Parathyroid adenoma (tissue), 2 donors: Measurements from ENCODE around the gene ENC1.

Experiments
- H2AFZ ChIP-seq: fragments of 300-600 bp; sonication (generic); one replicate; pipeline ENCODE4 v1.7.0; 2017; ENCODE audit warnings: antibody characterized with exemption, mild to moderate bottlenecking
- H3K27ac ChIP-seq: fragments of 300-600 bp; sonication (generic); one replicate; pipeline ENCODE4 v1.7.0; 2017
- H3K27me3 ChIP-seq: fragments of 300-600 bp; sonication (generic); one replicate; pipeline ENCODE4 v1.7.0; 2017; ENCODE audit warnings: low read length; ENCODE audit not compliant: control insufficient read depth, insufficient read depth
- H3K36me3 ChIP-seq: fragments of 300-600 bp; sonication (generic); one replicate; pipeline ENCODE4 v1.7.0; 2017; ENCODE audit warnings: low read length; ENCODE audit not compliant: control insufficient read depth, insufficient read depth
- H3K4me1 ChIP-seq: fragments of 300-600 bp; sonication (generic); one replicate; pipeline ENCODE4 v1.7.0; 2017; ENCODE audit warnings: control low read depth
- H3K4me2 ChIP-seq: fragments of 300-600 bp; sonication (generic); one replicate; pipeline ENCODE4 v1.7.0; 2017; ENCODE audit warnings: low read length
- H3K4me3 ChIP-seq: fragments of 300-600 bp; sonication (generic); one replicate; pipeline ENCODE4 v1.7.0; 2017; ENCODE audit warnings: low read depth, low read length
- H3K79me2 ChIP-seq: fragments of 300-600 bp; sonication (generic); one replicate; pipeline ENCODE4 v1.7.0; 2017; ENCODE audit warnings: control low read depth
- H3K9ac ChIP-seq: fragments of 300-600 bp; sonication (generic); one replicate; pipeline ENCODE4 v1.7.0; 2017; ENCODE audit warnings: mild to moderate bottlenecking
- H3K9me3 ChIP-seq: fragments of 300-600 bp; sonication (generic); one replicate; pipeline ENCODE4 v1.7.0; 2017; ENCODE audit warnings: low read length; ENCODE audit not compliant: control insufficient read depth
- CTCF ChIP-seq: fragments of 300-600 bp; sonication (generic); IDR thresholded peaks from one replicate; pipeline ENCODE4 v1.7.0; 2017; ENCODE audit warnings: antibody characterized with exemption, mild to moderate bottlenecking
- donor health status: primary hyperparathyroidism.

ENC1 gene

GRCh38 chr5:74595143-74595925, 45.2 kb downstream of the ENC1 start:
- Histone ChIP-seq H3K9me3 (no peaks in the 10 kb centered on the region), H3K4me2 (no peak overlapping the region), H3K27ac (no peak overlapping the region), H3K27me3 (no peaks in the 10 kb centered on the region), H3K9ac (no peak overlapping the region), H3K4me1 (no peaks in the 10 kb centered on the region), H3K36me3 (no peaks in the 10 kb centered on the region), H3K79me2 (no peaks in the 10 kb centered on the region), H2AFZ (no peak overlapping the region), H3K4me3 (no peak overlapping the region)
- no peak for TF ChIP-seq CTCF

GRCh38 chr5:74594137-74595040, 46.1 kb downstream of the ENC1 start:
- H3K9ac ChIP-seq = no peak overlapping the region
- no peak overlapping the region for H3K4me3 ChIP-seq
- H3K79me2 ChIP-seq = no peaks in the 10 kb centered on the region
- no peaks in the 10 kb centered on the region for H3K27me3 ChIP-seq
- H3K27ac ChIP-seq = no peak overlapping the region
- no peaks in the 10 kb centered on the region for H3K36me3 ChIP-seq
- no peak for TF ChIP-seq CTCF
- no peak overlapping the region for H2AFZ ChIP-seq
- H3K9me3 ChIP-seq = no peaks in the 10 kb centered on the region
- no peak overlapping the region for H3K4me2 ChIP-seq
- H3K4me1 ChIP-seq = no peaks in the 10 kb centered on the region

- H3K9ac ChIP-seq = no peak overlapping the region
Measured at GRCh38 chr5:74589204-74590056, 51.1 kb downstream of the ENC1 start.

GRCh38 chr5:74588415-74588814, 52.1 kb downstream of the ENC1 start:
- no peak for TF ChIP-seq CTCF
- peaks cover 6% of the 10 kb centered on the region for H3K4me1 ChIP-seq
- no peak overlapping the region for H3K4me3 ChIP-seq
- H2AFZ ChIP-seq = no peak overlapping the region
- H3K79me2 ChIP-seq = no peaks in the 10 kb centered on the region
- H3K36me3 ChIP-seq = no peaks in the 10 kb centered on the region
- no peaks in the 10 kb centered on the region for H3K9me3 ChIP-seq
- H3K9ac ChIP-seq = no peak overlapping the region
- no peak overlapping the region for H3K27ac ChIP-seq
- no peaks in the 10 kb centered on the region for H3K27me3 ChIP-seq
- no peak overlapping the region for H3K4me2 ChIP-seq

More at GRCh38 chr5:74589204-74590056, 51.1 kb downstream of the ENC1 start:
- H3K4me3 ChIP-seq = no peak overlapping the region
- no peaks in the 10 kb centered on the region for H3K79me2 ChIP-seq
- H2AFZ ChIP-seq = no peak overlapping the region
- H3K27ac ChIP-seq = no peak overlapping the region
- no peak overlapping the region for H3K4me2 ChIP-seq
- H3K4me1 ChIP-seq = peaks cover 1% of the 10 kb centered on the region
- no peaks in the 10 kb centered on the region for H3K9me3 ChIP-seq
- H3K36me3 ChIP-seq = no peaks in the 10 kb centered on the region
- H3K27me3 ChIP-seq = no peaks in the 10 kb centered on the region
- TF ChIP-seq CTCF = no peak
